Thyroid gland (tissue), 4 donors: ENCODE data around the gene RAD51C. TPM values are rescaled to one million over a fixed set of nuclear protein-coding genes. Genes with fewer than 3 reads are reported as not detected.
"Not testable (repeated sequence)": the region's sequence is repeated elsewhere in the genome, so short reads cannot be mapped to it uniquely, and the experiment has no call there.

Source experiments
- DNase-seq, 2 donors: peaks; one replicate each; pipeline ENCODE4 v3.0.0-alpha.2; 2019
- H3K27ac ChIP-seq, 3 donors: fragments of 200-600 bp; sonication (generic); 1 replicate in 2 of 3; 2 replicates in 1 of 3; pipeline ENCODE4 v1.5.1; 2016 to 2019; ENCODE audit warnings: mild to moderate bottlenecking in 1 of 3, moderate library complexity in 1 of 3
- H3K27me3 ChIP-seq: fragments of 200-600 bp; sonication (generic); one replicate; pipeline ENCODE4 v1.5.1; 2019
- H3K36me3 ChIP-seq, 2 donors: fragments of 200-600 bp; sonication (generic); one replicate each; pipeline ENCODE4 v1.5.1; 2016 to 2019
- H3K4me1 ChIP-seq, 2 donors: fragments of 200-600 bp; sonication (generic); one replicate each; pipeline ENCODE4 v1.5.1; 2017 to 2019
- H3K4me3 ChIP-seq, 3 donors: fragments of 200-600 bp; sonication (generic); replicated peaks in 1 of 3; 1 replicate in 2 of 3; 2 replicates in 1 of 3; pipeline ENCODE4 v1.5.1; 2016; ENCODE audit warnings: mild to moderate bottlenecking in 1 of 3
- H3K9me3 ChIP-seq: fragments of 200-600 bp; sonication (generic); one replicate; pipeline ENCODE4 v1.5.1; 2017
- POLR2A ChIP-seq, 2 donors: fragments of 450-650 bp; IDR thresholded peaks; one replicate each; pipeline ENCODE4 v1.6.1; 2017; ENCODE audit warnings: antibody characterized with exemption in 2 of 2, mild to moderate bottlenecking in 2 of 2, moderate library complexity in 1 of 2
- WGBS, 2 donors: methylation state at CpG; one replicate each; pipeline ENCODE4 v1.1.5; 2017; 5-methylcytosine and 5-hydroxymethylcytosine counted together
- intact Hi-C: fragments of 100-400 bp; cut with DNase I; formaldehyde crosslinking; loops from one replicate; pipeline ENCODE4 v1.15.1; 2023
- total RNA-seq, 4 donors: library from RNA; depleted of rRNA; stranded (reverse); fragments of >200 nt; gene quantifications; one replicate each; pipeline ENCODE4 v1.2.3, GENCODE V29; 2016
- TF ChIP-seq, protein P1 (sequence below), 6 experiments: fragments of 200-600 bp in 3 of 6; fragments of 450-650 bp in 3 of 6; sonication (generic) in 3 of 6; IDR thresholded peaks; one replicate each; pipeline ENCODE4 v1.5.1; 2016 to 2019; ENCODE audit warnings: antibody characterized with exemption in 6 of 6, mild to moderate bottlenecking in 2 of 6, inconsistent platforms in 1 of 6, moderate library complexity in 1 of 6

The RAD51C gene
- total RNA-seq, 4 donors from 2014 or later = 8.8 to 20.4 (median 12.4) TPM

GRCh38 chr17:58734811-58735210 lies 42.4 kb downstream of the RAD51C start:
- H3K27me3 ChIP-seq = no peaks in the 10 kb centered on the region
- H3K27ac ChIP-seq = no peak overlapping the region
- H3K36me3 ChIP-seq = no peaks in the 10 kb centered on the region
- H3K9me3 ChIP-seq = no peaks in the 10 kb centered on the region
- H3K4me1 ChIP-seq = no peaks in the 10 kb centered on the region
- intact Hi-C loops = no loop called here
- H3K4me3 ChIP-seq = no peak overlapping the region
- WGBS, 2 donors = 94 to 95% methylated on average over 3 of the region's 3 CpGs
- TF ChIP-seq POLR2A (IDR thresholded peaks at IDR 0.05) = no peak
- TF ChIP-seq, protein P1, sequence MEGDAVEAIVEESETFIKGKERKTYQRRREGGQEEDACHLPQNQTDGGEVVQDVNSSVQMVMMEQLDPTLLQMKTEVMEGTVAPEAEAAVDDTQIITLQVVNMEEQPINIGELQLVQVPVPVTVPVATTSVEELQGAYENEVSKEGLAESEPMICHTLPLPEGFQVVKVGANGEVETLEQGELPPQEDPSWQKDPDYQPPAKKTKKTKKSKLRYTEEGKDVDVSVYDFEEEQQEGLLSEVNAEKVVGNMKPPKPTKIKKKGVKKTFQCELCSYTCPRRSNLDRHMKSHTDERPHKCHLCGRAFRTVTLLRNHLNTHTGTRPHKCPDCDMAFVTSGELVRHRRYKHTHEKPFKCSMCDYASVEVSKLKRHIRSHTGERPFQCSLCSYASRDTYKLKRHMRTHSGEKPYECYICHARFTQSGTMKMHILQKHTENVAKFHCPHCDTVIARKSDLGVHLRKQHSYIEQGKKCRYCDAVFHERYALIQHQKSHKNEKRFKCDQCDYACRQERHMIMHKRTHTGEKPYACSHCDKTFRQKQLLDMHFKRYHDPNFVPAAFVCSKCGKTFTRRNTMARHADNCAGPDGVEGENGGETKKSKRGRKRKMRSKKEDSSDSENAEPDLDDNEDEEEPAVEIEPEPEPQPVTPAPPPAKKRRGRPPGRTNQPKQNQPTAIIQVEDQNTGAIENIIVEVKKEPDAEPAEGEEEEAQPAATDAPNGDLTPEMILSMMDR (IDR thresholded peaks at IDR 0.05) = no peak
- no peak for DNase-seq

GRCh38 chr17:58741121-58741625 lies 48.8 kb downstream of the RAD51C start:
- 88 to 94% methylated on average over 8 of the region's 8 CpGs for WGBS, 2 donors
- intact Hi-C loops = no loop called here
- H3K4me1 ChIP-seq = no peaks in the 10 kb centered on the region
- no peak for DNase-seq
- no peak overlapping the region for H3K27ac ChIP-seq
- no peaks in the 10 kb centered on the region for H3K27me3 ChIP-seq
- H3K9me3 ChIP-seq = no peaks in the 10 kb centered on the region
- H3K4me3 ChIP-seq = no peak overlapping the region
- no peaks in the 10 kb centered on the region for H3K36me3 ChIP-seq
- TF ChIP-seq, protein P1 (IDR thresholded peaks at IDR 0.05) = no peak
- TF ChIP-seq POLR2A (IDR thresholded peaks at IDR 0.05) = no peak

DNA sequence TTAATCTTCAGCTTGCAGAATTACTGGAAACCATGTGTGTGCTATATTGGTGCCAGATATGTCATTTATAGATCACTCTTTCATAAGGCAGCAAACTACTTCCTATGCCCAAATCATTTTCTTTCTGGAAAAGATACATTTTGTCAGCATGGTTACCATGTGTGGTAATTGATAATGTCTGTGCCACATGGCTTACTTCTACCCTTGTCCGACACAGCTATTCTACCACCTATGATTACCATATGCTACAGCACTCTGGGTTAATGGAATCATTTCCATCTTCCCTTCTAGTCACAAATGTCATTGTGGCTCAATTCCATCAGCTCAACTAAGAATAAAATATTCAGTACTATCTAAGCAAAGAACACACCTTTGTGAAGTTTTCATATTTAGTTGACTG lies 55.3 kb downstream of the RAD51C start:
- H3K9me3 ChIP-seq = no peaks in the 10 kb centered on the region
- TF ChIP-seq POLR2A (IDR thresholded peaks at IDR 0.05) = no peak
- TF ChIP-seq, protein P1 (IDR thresholded peaks at IDR 0.05) = no peak
- no peak overlapping the region for H3K27ac ChIP-seq
- H3K27me3 ChIP-seq = no peaks in the 10 kb centered on the region
- 91 to 92% methylated on average over 1 of the region's 1 CpG for WGBS, 2 donors
- no peaks in the 10 kb centered on the region for H3K36me3 ChIP-seq
- no peaks in the 10 kb centered on the region for H3K4me1 ChIP-seq
- H3K4me3 ChIP-seq = no peak overlapping the region
- intact Hi-C loops = no loop called here
- no peak for DNase-seq

- not testable (repeated sequence) for H3K9me3 ChIP-seq, H3K27me3 ChIP-seq
Measured at GRCh38 chr17:58749627-58750026, 57.2 kb downstream of the RAD51C start.

GRCh38 chr17:58753026-58753425 lies 60.6 kb downstream of the RAD51C start:
- WGBS, 2 donors = 75 to 87% methylated on average over 2 of the region's 2 CpGs
- no peaks in the 10 kb centered on the region for H3K36me3 ChIP-seq
- no peak overlapping the region for H3K27ac ChIP-seq
- no peaks in the 10 kb centered on the region for H3K9me3 ChIP-seq
- no peak for TF ChIP-seq POLR2A (IDR thresholded peaks at IDR 0.05)
- TF ChIP-seq, protein P1 (IDR thresholded peaks at IDR 0.05) = no peak
- intact Hi-C loops = no loop called here
- no peak overlapping the region for H3K4me3 ChIP-seq
- DNase-seq = no peak
- H3K4me1 ChIP-seq = peaks cover 4 to 15% of the 10 kb centered on the region in 2 donors
- H3K27me3 ChIP-seq = peaks cover 15% of the 10 kb centered on the region

More at GRCh38 chr17:58749627-58750026, 57.2 kb downstream of the RAD51C start:
- H3K36me3 ChIP-seq, intact Hi-C loops, H3K4me1 ChIP-seq, DNase-seq, H3K4me3 ChIP-seq, H3K27ac ChIP-seq: not testable (repeated sequence)

- no peaks in the 10 kb centered on the region for H3K36me3 ChIP-seq
- H3K4me3 ChIP-seq = no peak overlapping the region
- 30 to 31% methylated on average over 2 of the region's 2 CpGs for WGBS, 2 donors
- H3K9me3 ChIP-seq = no peaks in the 10 kb centered on the region
- peaks cover 4 to 15% of the 10 kb centered on the region in 2 donors for H3K4me1 ChIP-seq
- DNase-seq = no peak
- H3K27me3 ChIP-seq = peaks cover 15% of the 10 kb centered on the region
- no peak overlapping the region for H3K27ac ChIP-seq
- intact Hi-C loops = no loop called here
- no peak for TF ChIP-seq POLR2A (IDR thresholded peaks at IDR 0.05)
- TF ChIP-seq, protein P1 (IDR thresholded peaks at IDR 0.05) = no peak
Measured at GRCh38 chr17:58755269-58755576, 62.8 kb downstream of the RAD51C start.
